ENCODE data around the gene MNAT1.
A peak's percentile ranks its signal among the peaks of the same experiment; 100 is the strongest.

MNAT1 gene

GRCh38 chr14:60972295-60972694, 237.7 kb downstream of the MNAT1 start:
- Histone ChIP-seq H2AFZ (ENCODE audit: low read depth, low read length) (no peak overlapping the region), H3K4me1 (ENCODE audit: insufficient read depth, low read length) (no peaks in the 10 kb centered on the region), H3K27me3 (ENCODE audit: insufficient read depth, low read length) (no peaks in the 10 kb centered on the region), H3K4me3 (ENCODE audit: low read length) (no peak overlapping the region), H3K9me3 (ENCODE audit: low read length) (no peaks in the 10 kb centered on the region), H3K36me3 (ENCODE audit: insufficient read depth, low read length) (peaks cover 23% of the 10 kb centered on the region)

- peaks cover 25% of the 10 kb centered on the region for H3K36me3 ChIP-seq (ENCODE audit: insufficient read depth, low read length)
- H3K4me1 ChIP-seq (ENCODE audit: insufficient read depth, low read length) = no peaks in the 10 kb centered on the region
- no peak overlapping the region for H3K4me3 ChIP-seq (ENCODE audit: low read length)
- H2AFZ ChIP-seq (ENCODE audit: low read depth, low read length) = no peak overlapping the region
- no peaks in the 10 kb centered on the region for H3K9me3 ChIP-seq (ENCODE audit: low read length)
- no peaks in the 10 kb centered on the region for H3K27me3 ChIP-seq (ENCODE audit: insufficient read depth, low read length)
These were observed 238.5 kb downstream of the MNAT1 start for GRCh38 chr14:60973070-60973469.

GRCh38 chr14:60974090-60974651, 239.6 kb downstream of the MNAT1 start:
- Histone ChIP-seq H3K9me3 (ENCODE audit: low read length) (no peaks in the 10 kb centered on the region), H3K27me3 (ENCODE audit: insufficient read depth, low read length) (no peaks in the 10 kb centered on the region), H3K36me3 (ENCODE audit: insufficient read depth, low read length) (peaks cover 31% of the 10 kb centered on the region), H2AFZ (ENCODE audit: low read depth, low read length) (no peak overlapping the region), H3K4me1 (ENCODE audit: insufficient read depth, low read length) (peaks cover 6% of the 10 kb centered on the region), H3K4me3 (ENCODE audit: low read length) (no peak overlapping the region)

- H3K4me1 ChIP-seq (ENCODE audit: insufficient read depth, low read length) = peaks cover 12% of the 10 kb centered on the region
- no peak overlapping the region for H3K4me3 ChIP-seq (ENCODE audit: low read length)
- H3K9me3 ChIP-seq (ENCODE audit: low read length) = no peaks in the 10 kb centered on the region
- peaks cover 32% of the 10 kb centered on the region for H3K36me3 ChIP-seq (ENCODE audit: insufficient read depth, low read length)
- H2AFZ ChIP-seq (ENCODE audit: low read depth, low read length) = no peak overlapping the region
- H3K27me3 ChIP-seq (ENCODE audit: insufficient read depth, low read length) = no peaks in the 10 kb centered on the region
These were observed 241.0 kb downstream of the MNAT1 start for GRCh38 chr14:60975551-60975950.

GRCh38 chr14:60977847-60978246, 243.3 kb downstream of the MNAT1 start:
- Histone ChIP-seq H3K27me3 (ENCODE audit: insufficient read depth, low read length) (no peaks in the 10 kb centered on the region), H3K36me3 (ENCODE audit: insufficient read depth, low read length) (peaks cover 29% of the 10 kb centered on the region), H2AFZ (ENCODE audit: low read depth, low read length) (no peak overlapping the region), H3K4me1 (ENCODE audit: insufficient read depth, low read length) (peaks cover 21% of the 10 kb centered on the region), H3K4me3 (ENCODE audit: low read length) (no peak overlapping the region), H3K9me3 (ENCODE audit: low read length) (no peaks in the 10 kb centered on the region)

GRCh38 chr14:60980811-60981632, 246.5 kb downstream of the MNAT1 start, which contains the start of the genes SLC38A6 and TRMT5:
Gene SLC38A6 (plus strand): TSS chr14:60981245. CDS start chr14:60981278, 33 bp downstream.
Gene TRMT5 (minus strand): TSS chr14:60981079. CDS start chr14:60980973, 106 bp downstream.
- Histone ChIP-seq H3K4me3 (ENCODE audit: low read length) (peak within 1 kb of the TSS; percentile 86), H3K9me3 (ENCODE audit: low read length) (no peaks in the 10 kb centered on the region), H3K4me1 (ENCODE audit: insufficient read depth, low read length) (peaks cover 22% of the 10 kb centered on the region), H3K36me3 (ENCODE audit: insufficient read depth, low read length) (peaks cover 25% of the 10 kb centered on the region), H3K27me3 (ENCODE audit: insufficient read depth, low read length) (no peaks in the 10 kb centered on the region), H2AFZ (ENCODE audit: low read depth, low read length) (peak within 1 kb of the TSS; percentile 85)

GRCh38 chr14:60981633-60982455, 247.3 kb downstream of the MNAT1 start:
- H3K36me3 ChIP-seq (ENCODE audit: insufficient read depth, low read length) = peaks cover 21% of the 10 kb centered on the region
- peak overlapping the region; percentile 85 for H2AFZ ChIP-seq (ENCODE audit: low read depth, low read length)
- H3K4me3 ChIP-seq (ENCODE audit: low read length) = peak overlapping the region; percentile 86
- no peaks in the 10 kb centered on the region for H3K9me3 ChIP-seq (ENCODE audit: low read length)
- no peaks in the 10 kb centered on the region for H3K27me3 ChIP-seq (ENCODE audit: insufficient read depth, low read length)
- H3K4me1 ChIP-seq (ENCODE audit: insufficient read depth, low read length) = peaks cover 22% of the 10 kb centered on the region

- peaks cover 16% of the 10 kb centered on the region for H3K4me1 ChIP-seq (ENCODE audit: insufficient read depth, low read length)
- H3K4me3 ChIP-seq (ENCODE audit: low read length) = no peak overlapping the region
- peaks cover 14% of the 10 kb centered on the region for H3K36me3 ChIP-seq (ENCODE audit: insufficient read depth, low read length)
These were observed 249.6 kb downstream of the MNAT1 start for GRCh38 chr14:60984196-60984595.

GRCh38 chr14:60986500-60986899, 251.9 kb downstream of the MNAT1 start:
- H3K4me3 ChIP-seq (ENCODE audit: low read length) = no peak overlapping the region
- no peak overlapping the region for H2AFZ ChIP-seq (ENCODE audit: low read depth, low read length)
- peaks cover 10% of the 10 kb centered on the region for H3K4me1 ChIP-seq (ENCODE audit: insufficient read depth, low read length)
- no peaks in the 10 kb centered on the region for H3K27me3 ChIP-seq (ENCODE audit: insufficient read depth, low read length)
- H3K9me3 ChIP-seq (ENCODE audit: low read length) = no peaks in the 10 kb centered on the region
- peaks cover 14% of the 10 kb centered on the region for H3K36me3 ChIP-seq (ENCODE audit: insufficient read depth, low read length)

More at GRCh38 chr14:60984196-60984595, 249.6 kb downstream of the MNAT1 start:
- no peak overlapping the region for H2AFZ ChIP-seq (ENCODE audit: low read depth, low read length)
- no peaks in the 10 kb centered on the region for H3K9me3 ChIP-seq (ENCODE audit: low read length)
- no peaks in the 10 kb centered on the region for H3K27me3 ChIP-seq (ENCODE audit: insufficient read depth, low read length)

GRCh38 chr14:60989599-60989998, 255.0 kb downstream of the MNAT1 start:
- Histone ChIP-seq H3K36me3 (ENCODE audit: insufficient read depth, low read length) (peaks cover 14% of the 10 kb centered on the region), H2AFZ (ENCODE audit: low read depth, low read length) (no peak overlapping the region), H3K27me3 (ENCODE audit: insufficient read depth, low read length) (no peaks in the 10 kb centered on the region), H3K4me1 (ENCODE audit: insufficient read depth, low read length) (no peaks in the 10 kb centered on the region), H3K4me3 (ENCODE audit: low read length) (no peak overlapping the region), H3K9me3 (ENCODE audit: low read length) (no peaks in the 10 kb centered on the region)

- Histone ChIP-seq H3K27me3 (ENCODE audit: insufficient read depth, low read length) (no peaks in the 10 kb centered on the region), H3K36me3 (ENCODE audit: insufficient read depth, low read length) (peaks cover 7% of the 10 kb centered on the region), H3K4me3 (ENCODE audit: low read length) (no peak overlapping the region), H2AFZ (ENCODE audit: low read depth, low read length) (no peak overlapping the region), H3K9me3 (ENCODE audit: low read length) (peaks cover 3% of the 10 kb centered on the region), H3K4me1 (ENCODE audit: insufficient read depth, low read length) (no peaks in the 10 kb centered on the region)
These were observed 264.1 kb downstream of the MNAT1 start for GRCh38 chr14:60998617-60999016.

- H3K4me1 ChIP-seq (ENCODE audit: insufficient read depth, low read length) = no peaks in the 10 kb centered on the region
- H2AFZ ChIP-seq (ENCODE audit: low read depth, low read length) = no peak overlapping the region
- no peak overlapping the region for H3K4me3 ChIP-seq (ENCODE audit: low read length)
- H3K36me3 ChIP-seq (ENCODE audit: insufficient read depth, low read length) = peaks cover 7% of the 10 kb centered on the region
- peaks cover 3% of the 10 kb centered on the region for H3K9me3 ChIP-seq (ENCODE audit: low read length)
- no peaks in the 10 kb centered on the region for H3K27me3 ChIP-seq (ENCODE audit: insufficient read depth, low read length)
These were observed 265.0 kb downstream of the MNAT1 start for GRCh38 chr14:60999536-60999935.

GRCh38 chr14:61003571-61003970, 269.0 kb downstream of the MNAT1 start:
- Histone ChIP-seq H3K9me3 (ENCODE audit: low read length) (no peaks in the 10 kb centered on the region), H3K36me3 (ENCODE audit: insufficient read depth, low read length) (peaks cover 3% of the 10 kb centered on the region), H3K4me1 (ENCODE audit: insufficient read depth, low read length) (no peaks in the 10 kb centered on the region), H2AFZ (ENCODE audit: low read depth, low read length) (no peak overlapping the region), H3K27me3 (ENCODE audit: insufficient read depth, low read length) (no peaks in the 10 kb centered on the region), H3K4me3 (ENCODE audit: low read length) (no peak overlapping the region)
